HEK293 (cell line): Measurements from ENCODE around the gene P2RY2.

Source experiments
- BCL11A ChIP-seq: fragments of 450-650 bp; formaldehyde crosslinking; IDR thresholded peaks from 2 replicates; pipeline ENCODE4 v1.5.1; 2016; ENCODE audit warnings: low read depth, missing biosample characterization, missing genetic modification characterization
- CTCF ChIP-seq: fragments of 450-650 bp; formaldehyde crosslinking; IDR thresholded peaks from 2 replicates; pipeline ENCODE4 v1.5.1; 2016; ENCODE audit warnings: missing biosample characterization, missing genetic modification characterization
- GLIS1 ChIP-seq: fragments of 450-650 bp; formaldehyde crosslinking; IDR thresholded peaks from 2 replicates; pipeline ENCODE4 v1.5.1; 2016; ENCODE audit warnings: missing biosample characterization, missing genetic modification characterization
- MYNN ChIP-seq: fragments of 450-650 bp; formaldehyde crosslinking; IDR thresholded peaks from 2 replicates; pipeline ENCODE4 v1.5.1; 2016; ENCODE audit warnings: missing biosample characterization, missing genetic modification characterization, borderline replicate concordance
- ZBTB1 ChIP-seq: fragments of 450-650 bp; formaldehyde crosslinking; IDR thresholded peaks from 2 replicates; pipeline ENCODE4 v1.5.1; 2016; ENCODE audit warnings: missing biosample characterization, missing genetic modification characterization
- ZBTB17 ChIP-seq: fragments of 450-650 bp; formaldehyde crosslinking; IDR thresholded peaks from 2 replicates; pipeline ENCODE4 v1.5.1; 2016; ENCODE audit warnings: missing biosample characterization, missing genetic modification characterization
- ZNF132 ChIP-seq: fragments of 450-650 bp; formaldehyde crosslinking; IDR thresholded peaks from 2 replicates; pipeline ENCODE4 v1.5.1; 2017; ENCODE audit warnings: missing biosample characterization, missing genetic modification characterization, borderline replicate concordance
- ZNF16 ChIP-seq: fragments of 450-650 bp; formaldehyde crosslinking; IDR thresholded peaks from 2 replicates; pipeline ENCODE4 v1.5.1; 2016; ENCODE audit warnings: low read depth, missing biosample characterization, missing genetic modification characterization
- ZNF629 ChIP-seq: fragments of 450-650 bp; formaldehyde crosslinking; IDR thresholded peaks from 2 replicates; pipeline ENCODE4 v1.5.1; 2017; ENCODE audit warnings: missing biosample characterization, missing genetic modification characterization
- ZNF747 ChIP-seq: fragments of 450-650 bp; formaldehyde crosslinking; IDR thresholded peaks from 2 replicates; pipeline ENCODE4 v1.5.1; 2016; ENCODE audit warnings: missing biosample characterization, missing genetic modification characterization
- ZNF785 ChIP-seq: fragments of 450-650 bp; formaldehyde crosslinking; IDR thresholded peaks from 2 replicates; pipeline ENCODE4 v1.5.1; 2016; ENCODE audit warnings: missing biosample characterization, missing genetic modification characterization
- ZSCAN16 ChIP-seq: fragments of 450-650 bp; formaldehyde crosslinking; IDR thresholded peaks from 2 replicates; pipeline ENCODE4 v1.5.1; 2016; ENCODE audit warnings: missing biosample characterization, missing genetic modification characterization

- TF ChIP-seq ZSCAN16 (tag by site-specific recombination) (no peak), MYNN (tag by site-specific recombination) (no peak), CTCF (no peak), ZBTB1 (tag by site-specific recombination) (no peak), GLIS1 (tag by site-specific recombination) (no peak), ZBTB17 (no peak), ZNF629 (tag by site-specific recombination) (no peak), ZNF132 (no peak), ZNF785 (tag by site-specific recombination) (no peak), BCL11A (no peak), ZNF16 (tag by site-specific recombination) (no peak), ZNF747 (tag by site-specific recombination) (no peak)
Observed at GRCh38 chr11:73186294-73186850, 31.7 kb upstream of the P2RY2 start.
